Measurements from ENCODE around the gene DACT2.

The DACT2 gene

GRCh38 chr6:168352096-168352495 lies 32.5 kb upstream of the DACT2 start:
- no peak for DNase-seq (ENCODE audit: low read depth, low spot score)

GRCh38 chr6:168349718-168350210 lies 30.2 kb upstream of the DACT2 start:
- DNase-seq (ENCODE audit: low read depth, low spot score): no peak

- no peak for DNase-seq (ENCODE audit: low read depth, low spot score)
Measured at GRCh38 chr6:168348186-168348585, 28.6 kb upstream of the DACT2 start.

GRCh38 chr6:168347615-168348014 lies 28.0 kb upstream of the DACT2 start:
- DNase-seq (ENCODE audit: low read depth, low spot score): no peak

- no peak for DNase-seq (ENCODE audit: low read depth, low spot score)
Measured at GRCh38 chr6:168347053-168347452, 27.5 kb upstream of the DACT2 start.

- no peak for DNase-seq (ENCODE audit: low read depth, low spot score)
Measured at GRCh38 chr6:168345896-168346754, 26.5 kb upstream of the DACT2 start.

GRCh38 chr6:168345266-168345665 lies 25.7 kb upstream of the DACT2 start:
- DNase-seq (ENCODE audit: low read depth, low spot score): no peak

GRCh38 chr6:168344338-168344737 lies 24.8 kb upstream of the DACT2 start:
- DNase-seq (ENCODE audit: low read depth, low spot score): no peak

- no peak for DNase-seq (ENCODE audit: low read depth, low spot score)
Measured at GRCh38 chr6:168343239-168344150, 23.9 kb upstream of the DACT2 start.

- DNase-seq (ENCODE audit: low read depth, low spot score): no peak
Measured at GRCh38 chr6:168342636-168343035, 23.1 kb upstream of the DACT2 start.

GRCh38 chr6:168341280-168341900 lies 21.8 kb upstream of the DACT2 start:
- DNase-seq (ENCODE audit: low read depth, low spot score): no peak

- DNase-seq (ENCODE audit: low read depth, low spot score): no peak
Measured at GRCh38 chr6:168340819-168341218, 21.2 kb upstream of the DACT2 start.

- DNase-seq (ENCODE audit: low read depth, low spot score): no peak
Measured at GRCh38 chr6:168338777-168339176, 19.2 kb upstream of the DACT2 start.

- DNase-seq (ENCODE audit: low read depth, low spot score): no peak
Measured at GRCh38 chr6:168336967-168337366, 17.4 kb upstream of the DACT2 start.

- no peak for DNase-seq (ENCODE audit: low read depth, low spot score)
Measured at GRCh38 chr6:168333989-168334388, 14.4 kb upstream of the DACT2 start.

- no peak for DNase-seq (ENCODE audit: low read depth, low spot score)
Measured at GRCh38 chr6:168333491-168333890, 13.9 kb upstream of the DACT2 start.

- DNase-seq (ENCODE audit: low read depth, low spot score): no peak
Measured at GRCh38 chr6:168333039-168333438, 13.5 kb upstream of the DACT2 start.

GRCh38 chr6:168332020-168332419 lies 12.4 kb upstream of the DACT2 start:
- no peak for DNase-seq (ENCODE audit: low read depth, low spot score)

- DNase-seq (ENCODE audit: low read depth, low spot score): no peak
Measured at GRCh38 chr6:168331058-168331457, 11.5 kb upstream of the DACT2 start.

- no peak for DNase-seq (ENCODE audit: low read depth, low spot score)
Measured at GRCh38 chr6:168330403-168330802, 10.8 kb upstream of the DACT2 start.

- no peak for DNase-seq (ENCODE audit: low read depth, low spot score)
Measured at GRCh38 chr6:168328086-168328485, 8.5 kb upstream of the DACT2 start.

Data from activated CD4-positive, CD25-positive, alpha-beta regulatory T cell treated with anti-CD3 and anti-CD28 coated beads, Interleukin-2, amount 50 U/mL, for 16 hours (primary cell).